Right lobe of liver (tissue), 4 donors: ENCODE results near the gene LHX4.

Experiments
- POLR2A ChIP-seq: fragments of 450-650 bp; IDR thresholded peaks from one replicate; pipeline ENCODE4 v1.6.1; 2017; ENCODE audit warnings: antibody characterized with exemption, mild to moderate bottlenecking
- TF ChIP-seq, protein P1 (sequence below), 4 donors: fragments of 200-600 bp in 3 of 4; fragments of 450-650 bp in 1 of 4; IDR thresholded peaks; one replicate each; pipeline versions ENCODE4 v1.5.1 to v1.8.0; 2016 to 2022; ENCODE audit warnings: antibody characterized with exemption in 4 of 4, mild to moderate bottlenecking in 2 of 4
- donor health status: DM: no; HTN: no; CAD: no.
- donor health status: DM: no; HTN: no; CAD: no.
- donor health status: DM: no; HTN: yes; CAD: no.

- TF ChIP-seq, protein P1, sequence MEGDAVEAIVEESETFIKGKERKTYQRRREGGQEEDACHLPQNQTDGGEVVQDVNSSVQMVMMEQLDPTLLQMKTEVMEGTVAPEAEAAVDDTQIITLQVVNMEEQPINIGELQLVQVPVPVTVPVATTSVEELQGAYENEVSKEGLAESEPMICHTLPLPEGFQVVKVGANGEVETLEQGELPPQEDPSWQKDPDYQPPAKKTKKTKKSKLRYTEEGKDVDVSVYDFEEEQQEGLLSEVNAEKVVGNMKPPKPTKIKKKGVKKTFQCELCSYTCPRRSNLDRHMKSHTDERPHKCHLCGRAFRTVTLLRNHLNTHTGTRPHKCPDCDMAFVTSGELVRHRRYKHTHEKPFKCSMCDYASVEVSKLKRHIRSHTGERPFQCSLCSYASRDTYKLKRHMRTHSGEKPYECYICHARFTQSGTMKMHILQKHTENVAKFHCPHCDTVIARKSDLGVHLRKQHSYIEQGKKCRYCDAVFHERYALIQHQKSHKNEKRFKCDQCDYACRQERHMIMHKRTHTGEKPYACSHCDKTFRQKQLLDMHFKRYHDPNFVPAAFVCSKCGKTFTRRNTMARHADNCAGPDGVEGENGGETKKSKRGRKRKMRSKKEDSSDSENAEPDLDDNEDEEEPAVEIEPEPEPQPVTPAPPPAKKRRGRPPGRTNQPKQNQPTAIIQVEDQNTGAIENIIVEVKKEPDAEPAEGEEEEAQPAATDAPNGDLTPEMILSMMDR (IDR thresholded peaks at IDR 0.05) = no peak
- TF ChIP-seq POLR2A = no peak
These were observed 25.7 kb downstream of the LHX4 start for GRCh38 chr1:180255536-180256340.
